Daoy (cell line): Measurements from ENCODE around the gene CRYBA2. TPM values are rescaled to one million over a fixed set of nuclear protein-coding genes. Genes with fewer than 3 reads are reported as not detected.
A peak's percentile ranks its signal among the peaks of the same experiment; 100 is the strongest.

Experiments used
- DNase-seq: peaks from one replicate; pipeline ENCODE4 v3.0.0-alpha.2; 2015; ENCODE audit warnings: low read depth
- total RNA-seq: library from RNA; depleted of rRNA; stranded (reverse); fragments of >200 nt; shearing (Covaris generic); gene quantifications from 2 replicates; pipeline ENCODE4 v1.2.3, GENCODE V29; 2014

Gene CRYBA2
- total RNA-seq, 1 experiment from 2014 or later: 2.2 TPM

DNA sequence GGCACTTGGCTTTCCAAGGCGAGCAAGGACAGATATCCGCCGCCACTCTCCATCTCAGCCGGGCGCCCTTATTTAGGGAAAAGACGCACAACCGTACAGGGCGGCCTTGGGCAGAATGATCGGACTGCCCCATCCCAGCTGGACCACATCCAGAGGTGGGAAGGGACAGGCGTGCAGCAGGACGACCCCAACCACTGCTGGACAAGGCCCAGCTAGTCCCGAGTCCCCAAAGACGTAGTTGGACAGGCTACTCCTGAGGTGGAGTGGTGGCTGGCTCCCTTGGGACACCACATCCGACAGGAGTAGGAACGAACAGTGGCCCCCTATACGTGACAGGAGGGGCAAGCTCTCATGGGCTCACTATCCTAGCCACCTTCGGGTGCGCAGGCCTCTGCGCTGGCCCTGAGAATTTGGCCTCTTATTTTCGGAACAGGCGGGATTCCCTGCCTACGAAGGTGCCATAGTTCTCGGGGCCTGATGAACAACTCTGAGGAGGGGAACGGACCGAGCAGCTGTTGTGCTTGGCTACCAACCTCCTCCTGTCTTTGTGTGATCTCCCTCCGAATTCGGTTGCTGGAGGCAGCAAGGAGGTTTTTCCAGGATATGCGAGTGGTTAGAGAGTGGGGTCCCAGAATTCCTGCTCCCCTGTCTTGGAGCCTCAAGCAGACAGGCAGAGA lies 10.5 kb downstream of the CRYBA2 start:
- DNase-seq: no peak

DNA sequence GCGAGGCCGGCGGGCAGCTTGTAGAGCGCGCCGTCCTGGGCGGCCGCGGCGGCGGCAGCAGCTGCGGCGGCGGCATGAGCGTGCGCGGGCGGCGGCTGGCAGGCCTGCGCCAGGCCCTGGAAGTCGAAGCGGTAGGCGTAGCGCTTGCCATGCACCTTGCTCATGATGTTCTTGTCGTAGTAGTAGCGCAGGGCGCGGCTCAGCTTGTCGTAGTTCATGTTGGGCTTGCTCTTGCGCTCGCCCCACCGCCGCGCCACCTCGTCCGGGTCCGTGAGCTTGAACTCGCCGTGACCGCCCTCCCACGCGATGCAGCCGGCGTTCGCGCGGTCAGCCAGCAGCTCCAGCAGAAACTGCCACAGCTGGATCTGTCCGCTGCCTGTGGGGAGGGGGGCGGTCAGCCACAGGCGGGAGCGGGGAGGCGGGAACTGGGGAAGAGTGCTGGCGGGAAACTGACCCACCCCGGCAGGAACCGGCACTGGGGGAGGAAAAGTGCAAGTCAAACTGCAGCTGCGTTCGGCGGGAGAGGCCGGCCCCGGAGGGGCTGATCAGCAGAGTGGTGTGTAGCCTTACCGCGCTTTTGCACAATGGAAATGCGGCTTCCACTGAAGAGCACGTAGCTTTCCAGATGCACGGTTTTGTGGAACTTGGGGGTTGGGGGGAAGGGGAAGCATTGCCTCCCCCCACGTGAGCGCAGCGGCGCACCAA lies 11.2 kb downstream of the CRYBA2 start:
- peak; percentile 51 for DNase-seq

DNA sequence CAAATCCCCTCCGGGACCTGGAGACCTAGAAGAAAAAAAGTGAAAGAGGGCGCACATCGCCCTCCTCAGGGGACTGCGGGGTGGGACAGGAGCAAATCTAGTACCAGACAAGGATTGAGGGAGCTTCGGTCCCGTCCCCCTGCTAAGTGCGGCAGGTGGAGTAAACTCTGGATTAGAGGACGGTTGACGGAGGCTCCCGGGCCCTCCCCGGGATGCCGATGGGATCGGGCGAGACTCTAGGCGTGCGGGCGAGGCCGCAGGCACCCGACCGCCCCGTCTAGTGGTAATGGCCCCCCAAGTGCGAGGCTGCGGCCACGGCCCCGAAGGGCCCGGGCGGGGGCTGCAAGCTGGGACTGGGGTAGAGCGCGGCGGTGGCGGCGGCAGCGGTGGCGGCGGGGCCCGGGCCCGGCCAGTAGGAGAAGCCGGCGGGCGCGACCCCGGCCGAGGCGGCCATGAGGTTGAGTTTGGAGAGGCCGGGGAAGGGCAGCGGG lies 11.8 kb downstream of the CRYBA2 start:
- no peak for DNase-seq

DNA sequence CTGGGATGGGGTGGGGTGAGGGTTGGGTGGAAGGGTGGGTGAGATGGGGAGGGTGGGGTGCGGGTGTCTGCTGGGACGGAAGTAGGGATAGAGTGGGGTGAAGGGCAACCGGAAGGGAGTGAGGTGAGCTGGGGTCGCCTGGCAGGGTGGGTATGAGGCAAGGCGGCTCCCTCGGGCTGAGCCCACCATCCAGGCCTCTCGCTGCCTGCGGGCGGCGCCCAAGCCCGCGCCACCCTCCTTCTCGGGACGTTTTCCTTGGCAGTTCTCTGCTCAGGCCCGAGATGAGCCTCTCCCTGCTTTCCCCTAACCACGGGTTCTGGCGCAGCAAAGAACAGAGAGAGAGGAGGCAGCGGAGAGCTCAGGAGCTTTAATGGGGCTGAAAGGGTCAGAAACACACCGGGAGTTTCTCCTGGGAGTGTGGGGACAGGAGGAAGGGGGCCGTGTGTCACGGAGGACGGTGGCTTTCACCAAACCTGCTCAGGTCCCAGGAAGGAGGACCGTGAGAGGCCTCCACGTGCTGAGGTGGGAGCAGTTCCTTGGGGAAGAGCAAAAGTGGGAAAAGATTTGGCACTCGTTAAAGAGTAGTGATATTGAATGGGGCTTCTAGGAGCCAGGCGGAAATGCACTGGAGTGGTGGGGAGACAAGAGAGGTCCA lies 12.4 kb downstream of the CRYBA2 start:
- no peak for DNase-seq

DNA sequence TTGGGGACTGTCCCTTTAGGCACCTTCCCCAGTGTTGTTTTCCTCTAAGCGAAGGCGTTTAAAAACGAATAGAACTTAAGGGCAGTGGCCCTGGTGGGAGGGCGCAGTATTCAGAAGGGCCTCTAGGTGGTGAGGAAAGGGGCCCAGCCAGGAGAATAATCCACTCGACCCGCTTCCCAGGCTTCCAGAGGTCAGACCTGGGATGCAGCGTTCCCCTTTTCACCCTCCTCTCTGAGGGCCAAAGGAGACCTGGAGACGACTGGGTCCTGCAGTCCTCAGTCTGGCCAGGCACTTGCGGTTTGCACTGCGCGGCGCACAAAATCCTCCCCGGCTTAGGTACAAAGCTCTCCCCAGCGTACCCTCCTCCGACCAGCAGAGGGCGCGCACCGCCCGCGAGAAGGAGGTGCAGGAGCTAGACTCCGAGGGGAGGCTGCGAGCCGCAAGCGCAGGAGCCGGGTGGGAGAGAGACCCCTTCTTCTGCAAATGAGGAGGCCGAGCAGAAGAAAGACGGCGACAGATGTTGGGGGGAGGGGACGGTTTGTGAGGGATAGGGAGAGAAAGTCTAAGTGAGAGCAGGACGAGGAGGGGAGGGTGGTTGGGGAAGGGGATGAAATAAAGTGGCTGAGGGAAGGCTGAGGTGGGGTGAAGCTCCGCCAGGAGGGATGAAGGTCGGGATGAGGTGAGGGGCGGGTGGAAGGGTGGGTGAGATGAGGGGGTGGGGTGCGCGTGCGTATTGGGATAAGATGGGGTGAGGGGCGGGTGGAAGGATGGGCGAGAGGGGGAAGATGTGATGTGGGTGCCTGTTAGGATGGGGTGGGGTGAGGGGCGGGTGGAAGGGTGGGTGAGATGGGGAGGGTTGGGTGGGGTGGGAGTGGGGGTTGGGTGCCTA lies 13.1 kb downstream of the CRYBA2 start:
- peak; percentile 88 for DNase-seq

DNA sequence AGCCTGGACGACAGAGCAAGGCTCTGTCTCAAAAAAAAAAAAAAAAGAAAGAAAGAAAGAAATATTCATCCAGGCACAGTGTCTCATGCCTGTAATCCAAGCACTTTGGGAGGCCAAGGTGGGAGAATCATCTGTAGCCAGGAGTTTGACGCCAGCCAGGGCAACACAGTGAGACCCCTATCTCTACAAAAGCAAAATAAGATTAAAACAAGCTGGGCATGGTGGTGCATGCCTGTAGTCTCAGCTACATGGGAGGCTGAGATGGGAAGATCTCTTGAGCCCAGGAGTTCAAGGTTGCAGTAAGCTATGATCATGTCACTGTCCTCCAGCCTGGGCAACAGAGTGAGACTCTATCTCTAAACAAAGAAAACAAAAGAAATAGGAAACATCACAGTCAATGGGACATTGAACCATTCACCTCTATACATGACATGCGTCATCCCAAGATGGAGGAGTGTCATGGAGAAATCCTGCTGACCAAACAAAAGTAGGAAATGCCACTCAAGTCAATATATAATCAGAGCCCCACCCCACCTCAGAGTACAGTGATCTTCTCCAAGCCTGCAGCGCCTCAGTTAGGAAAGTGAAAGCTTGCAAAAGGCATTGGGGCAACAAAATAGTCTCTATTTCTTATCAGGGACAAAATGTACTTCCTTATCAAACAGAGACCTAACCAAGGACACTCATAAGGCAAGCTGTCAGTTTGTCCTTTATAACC lies 18.0 kb downstream of the CRYBA2 start:
- DNase-seq: no peak

DNA sequence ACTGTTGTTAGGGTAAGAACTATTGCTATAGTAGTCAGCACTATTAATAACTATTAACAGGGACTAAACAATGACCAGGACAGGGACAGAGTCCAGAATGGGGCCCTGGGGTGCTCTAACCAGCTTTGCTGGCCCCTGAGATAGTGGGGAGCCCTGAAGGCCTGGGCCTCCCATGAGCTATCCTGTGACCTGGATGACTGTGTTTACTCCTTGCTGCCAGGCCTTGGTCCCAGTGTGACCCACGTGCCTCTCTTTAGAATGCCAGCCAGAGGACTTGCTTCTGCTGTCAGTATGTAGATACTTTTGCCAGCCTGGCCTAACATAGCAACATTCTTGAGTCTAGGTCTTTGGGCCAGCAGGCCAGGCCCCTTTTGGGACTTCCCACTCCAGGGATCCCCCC lies 22.3 kb downstream of the CRYBA2 start:
- DNase-seq: no peak

DNA sequence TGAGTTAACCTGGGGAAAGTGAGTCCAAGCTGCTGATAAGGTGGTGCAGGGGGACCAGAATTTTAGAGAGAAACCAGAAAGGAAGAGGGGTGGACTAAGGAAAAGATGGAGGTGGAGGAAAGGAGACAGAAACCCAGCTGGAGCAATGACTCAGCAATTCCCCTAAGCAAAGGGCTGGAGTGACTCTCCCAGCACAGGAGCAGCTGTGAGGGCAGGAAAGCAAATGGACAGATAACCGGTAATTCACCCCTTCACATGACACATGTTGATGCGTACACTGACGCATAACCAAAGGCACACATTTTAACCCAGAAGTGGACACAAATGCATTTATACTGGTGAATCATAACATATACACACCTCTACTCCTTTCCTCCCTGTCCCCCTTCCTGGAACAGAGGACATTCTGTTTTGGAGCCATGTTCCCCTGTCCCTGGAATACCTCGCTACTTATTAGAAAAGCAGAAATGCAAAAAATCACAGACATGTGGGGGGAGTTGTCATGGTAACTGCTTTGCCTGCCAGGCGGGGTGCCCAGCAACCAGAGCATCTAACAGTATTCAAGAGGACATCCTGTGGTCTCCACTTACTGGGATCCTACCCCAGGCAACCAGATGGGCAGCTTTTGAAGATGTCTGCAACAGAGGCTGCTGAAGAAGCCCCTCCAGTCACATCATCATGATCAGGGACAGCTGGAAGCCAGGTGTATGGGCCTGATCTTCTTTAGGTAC lies 29.0 kb downstream of the CRYBA2 start:
- peak; percentile 89 for DNase-seq

DNA sequence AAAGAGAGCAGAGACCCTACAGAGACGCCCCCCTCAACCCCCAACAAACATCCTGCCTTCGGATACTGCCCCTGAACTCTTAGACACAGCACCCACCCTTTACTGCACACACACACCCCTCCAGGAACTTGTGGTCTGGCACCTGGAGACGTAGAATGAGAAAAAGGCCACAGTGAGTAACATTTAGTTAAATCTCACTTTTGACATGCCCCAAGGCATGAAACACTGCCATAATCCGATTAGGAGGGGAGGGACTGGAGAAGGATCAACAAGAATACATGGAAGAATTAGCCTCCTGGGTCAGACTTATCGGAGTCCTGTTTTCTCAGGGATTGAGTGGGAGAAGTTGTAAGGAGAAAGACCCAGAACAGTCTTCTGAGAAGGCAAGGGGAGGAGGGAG lies 29.6 kb downstream of the CRYBA2 start:
- peak; percentile 29 for DNase-seq

DNA sequence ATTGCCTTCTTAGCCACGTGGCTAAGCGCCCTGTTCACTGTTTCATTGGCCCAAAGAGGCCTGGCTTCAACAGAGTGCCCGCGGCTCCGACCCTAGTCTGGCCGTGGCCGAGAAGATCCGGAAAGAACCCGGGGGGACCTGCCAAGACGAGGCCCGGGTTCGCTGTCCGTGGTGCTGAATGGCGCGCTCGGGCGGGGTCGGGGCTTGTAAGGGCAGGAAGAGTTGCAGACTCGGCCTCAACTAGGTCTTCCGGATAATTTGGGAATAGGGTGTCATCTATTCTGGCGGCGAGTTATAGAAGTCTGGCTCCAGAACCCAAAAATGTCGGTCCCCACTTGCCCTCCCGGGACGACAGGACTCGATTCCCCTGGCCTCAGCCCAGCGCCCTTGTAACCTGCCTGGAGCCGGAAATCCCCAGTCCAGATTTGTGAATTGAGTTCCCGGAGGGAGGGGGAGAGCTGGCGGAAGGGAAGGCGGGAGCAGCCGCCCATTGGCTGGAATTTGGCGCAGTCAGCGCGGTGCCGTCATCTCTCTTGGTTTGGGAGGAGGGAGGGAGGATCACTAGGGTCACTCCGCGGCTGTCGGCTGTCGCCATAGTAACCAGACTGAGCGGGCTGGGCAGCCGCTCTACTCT lies 30.2 kb downstream of the CRYBA2 start:
- peak; percentile 95 for DNase-seq

DNA sequence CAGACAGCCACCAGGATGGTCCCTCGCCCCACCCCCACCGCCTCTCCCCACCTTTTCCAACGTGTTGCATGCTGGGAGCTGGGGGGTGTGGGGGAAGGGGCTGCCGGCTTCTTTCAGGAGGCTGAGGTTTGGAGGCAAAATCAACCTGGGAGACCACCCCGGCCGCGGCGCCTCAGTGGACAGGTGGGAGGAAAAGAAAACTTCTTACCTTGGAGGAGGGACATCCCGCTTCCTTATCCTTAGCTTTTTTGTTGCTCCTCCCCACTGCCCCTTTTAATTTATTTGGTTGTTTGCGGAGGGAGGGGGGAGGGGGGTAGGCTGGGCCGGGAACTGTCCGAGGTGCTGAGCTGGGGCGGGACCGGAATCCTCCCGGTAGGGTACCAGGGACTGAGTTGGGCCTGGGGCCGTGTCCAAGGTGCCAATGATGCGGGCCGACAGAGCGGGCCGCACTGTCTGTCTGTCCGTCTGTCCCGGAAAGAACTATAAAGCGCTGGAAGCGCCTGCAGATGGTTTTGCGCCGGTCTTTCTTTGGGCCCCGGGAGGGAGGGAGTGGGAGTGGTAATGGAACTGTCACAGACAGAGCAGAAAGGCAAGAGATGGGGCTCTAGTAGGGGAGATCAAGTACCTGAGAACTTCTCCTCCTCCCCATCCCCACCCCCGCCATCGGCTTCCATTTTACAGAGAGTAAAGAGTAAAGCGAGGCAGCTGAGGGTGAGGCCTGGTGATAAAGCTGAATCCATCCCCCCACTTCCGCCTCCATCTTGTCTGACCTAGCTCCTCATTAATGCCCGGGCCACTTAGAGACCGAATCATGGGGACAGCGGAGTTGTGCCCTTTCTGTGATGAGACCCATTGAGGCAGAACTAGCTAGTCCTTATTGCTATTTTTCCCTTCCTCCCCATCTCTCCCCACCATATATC lies 31.3 kb downstream of the CRYBA2 start:
- DNase-seq: peak; percentile 30

DNA sequence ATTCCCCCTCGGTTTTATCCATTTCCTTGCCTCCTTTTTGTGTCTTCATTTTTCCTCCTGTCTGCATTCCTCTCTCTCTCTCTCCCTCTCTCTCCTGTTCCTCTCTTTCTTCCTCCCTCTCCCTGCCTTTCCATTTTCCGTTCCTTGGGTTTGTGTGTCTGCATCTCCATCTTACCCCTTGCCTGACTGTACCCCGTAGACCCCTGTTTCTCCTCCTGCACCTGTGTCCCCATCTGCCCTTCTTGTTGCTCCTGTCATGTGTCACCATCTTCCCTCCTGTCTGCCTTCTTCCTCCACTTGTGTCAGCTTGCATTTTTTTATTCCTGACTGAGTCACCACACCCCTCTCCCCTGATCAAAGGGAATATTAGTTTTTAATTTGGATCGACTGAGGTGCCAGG lies 32.0 kb downstream of the CRYBA2 start:
- DNase-seq: no peak

DNA sequence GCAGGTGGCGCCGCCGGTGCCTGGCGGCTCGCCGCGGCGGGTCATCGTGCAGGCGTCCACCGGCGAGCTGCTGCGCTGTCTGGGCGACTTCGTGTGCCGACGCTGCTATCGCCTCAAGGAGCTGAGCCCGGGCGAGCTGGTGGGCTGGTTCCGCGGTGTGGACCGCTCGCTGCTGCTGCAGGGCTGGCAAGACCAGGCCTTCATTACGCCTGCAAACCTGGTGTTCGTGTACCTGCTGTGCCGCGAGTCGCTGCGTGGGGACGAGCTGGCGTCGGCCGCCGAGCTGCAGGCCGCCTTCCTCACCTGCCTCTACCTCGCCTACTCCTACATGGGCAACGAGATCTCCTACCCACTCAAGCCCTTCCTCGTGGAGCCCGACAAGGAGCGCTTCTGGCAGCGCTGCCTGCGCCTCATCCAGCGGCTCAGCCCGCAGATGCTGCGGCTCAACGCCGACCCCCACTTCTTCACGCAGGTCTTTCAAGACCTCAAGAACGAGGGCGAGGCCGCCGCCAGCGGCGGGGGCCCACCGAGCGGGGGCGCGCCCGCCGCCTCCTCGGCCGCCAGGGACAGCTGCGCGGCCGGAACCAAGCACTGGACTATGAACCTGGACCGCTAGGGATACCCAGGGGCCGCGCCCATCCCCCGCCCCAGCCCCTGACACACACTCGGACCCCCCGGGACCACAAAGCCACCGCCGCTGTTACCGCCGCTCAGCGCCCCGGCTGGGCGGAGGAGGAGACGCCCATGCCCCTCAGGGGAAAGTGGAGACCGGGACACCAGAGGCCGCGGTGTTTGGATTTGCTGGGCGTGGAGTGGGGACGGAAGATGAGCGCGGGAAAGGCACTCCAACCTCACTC lies 32.7 kb downstream of the CRYBA2 start:
- peak; percentile 43 for DNase-seq

DNA sequence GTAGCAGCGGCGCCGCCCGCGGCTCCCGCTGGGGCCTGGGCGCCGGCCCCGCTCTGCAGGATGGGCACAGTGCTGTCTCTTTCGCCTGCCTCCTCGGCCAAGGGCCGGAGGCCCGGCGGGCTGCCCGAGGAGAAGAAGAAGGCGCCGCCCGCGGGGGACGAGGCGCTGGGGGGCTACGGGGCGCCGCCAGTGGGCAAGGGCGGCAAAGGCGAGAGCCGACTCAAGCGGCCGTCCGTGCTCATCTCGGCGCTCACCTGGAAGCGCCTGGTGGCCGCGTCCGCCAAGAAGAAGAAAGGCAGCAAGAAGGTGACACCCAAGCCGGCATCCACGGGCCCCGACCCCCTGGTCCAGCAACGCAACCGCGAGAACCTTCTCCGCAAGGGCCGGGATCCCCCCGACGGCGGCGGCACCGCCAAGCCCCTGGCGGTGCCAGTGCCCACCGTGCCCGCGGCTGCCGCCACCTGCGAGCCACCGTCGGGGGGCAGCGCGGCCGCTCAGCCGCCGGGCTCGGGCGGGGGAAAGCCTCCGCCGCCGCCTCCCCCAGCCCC lies 33.4 kb downstream of the CRYBA2 start:
- DNase-seq: no peak

DNA sequence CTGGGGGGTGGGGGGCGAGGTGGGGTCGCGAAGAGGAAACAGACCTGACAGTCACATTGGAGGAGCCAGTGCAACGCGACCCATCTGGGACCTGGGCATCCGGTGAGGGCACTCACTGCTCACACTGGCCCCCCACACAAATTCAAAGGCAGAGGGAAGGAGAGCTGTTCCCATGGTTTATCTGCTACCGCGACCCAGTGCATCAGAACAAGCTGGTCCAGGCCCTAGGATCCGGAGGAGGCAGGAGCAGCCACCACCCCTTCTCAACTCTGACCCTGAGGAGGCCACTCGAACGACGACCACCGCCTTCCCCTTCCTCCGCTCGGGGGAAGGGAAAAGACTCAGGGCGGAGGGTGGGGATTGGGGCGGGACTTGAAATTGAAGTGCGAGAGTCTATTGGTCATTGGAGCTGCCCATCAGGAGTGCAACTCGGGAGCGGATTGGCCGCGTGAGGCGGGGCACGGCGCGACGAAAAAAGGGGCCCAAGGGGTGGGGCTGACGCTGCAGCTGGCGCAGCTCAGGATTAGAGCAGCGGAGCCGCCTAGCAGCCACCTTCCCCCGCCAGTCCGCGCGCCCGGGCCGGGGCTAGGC lies 34.0 kb downstream of the CRYBA2 start, which contains the start of gene CDK5R2:
Gene CDK5R2 (plus strand): TSS at position 526 of the 591 bp plus-strand sequence. CDS start 155 bp downstream, outside the sequence.
- DNase-seq: peak; percentile 94

DNA sequence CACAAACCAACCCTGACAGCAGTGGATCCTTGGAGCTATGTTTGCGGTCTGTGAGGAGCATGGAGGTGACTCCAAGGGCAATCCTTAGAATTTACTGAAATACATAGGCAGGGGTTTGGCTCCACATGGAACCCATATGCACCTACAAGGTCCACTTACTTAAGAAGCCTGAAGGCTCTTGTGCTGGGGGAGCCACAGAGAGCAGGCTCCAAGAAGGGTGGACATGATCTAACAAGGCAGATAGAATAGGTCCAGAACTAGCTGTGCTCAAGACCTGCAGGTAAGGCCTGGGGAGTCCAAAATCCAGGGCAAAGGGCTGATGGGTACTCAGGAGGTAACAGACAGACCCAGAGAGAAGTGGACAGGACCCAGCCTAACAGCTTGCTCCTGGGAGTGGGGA lies 34.9 kb downstream of the CRYBA2 start:
- DNase-seq: no peak

DNA sequence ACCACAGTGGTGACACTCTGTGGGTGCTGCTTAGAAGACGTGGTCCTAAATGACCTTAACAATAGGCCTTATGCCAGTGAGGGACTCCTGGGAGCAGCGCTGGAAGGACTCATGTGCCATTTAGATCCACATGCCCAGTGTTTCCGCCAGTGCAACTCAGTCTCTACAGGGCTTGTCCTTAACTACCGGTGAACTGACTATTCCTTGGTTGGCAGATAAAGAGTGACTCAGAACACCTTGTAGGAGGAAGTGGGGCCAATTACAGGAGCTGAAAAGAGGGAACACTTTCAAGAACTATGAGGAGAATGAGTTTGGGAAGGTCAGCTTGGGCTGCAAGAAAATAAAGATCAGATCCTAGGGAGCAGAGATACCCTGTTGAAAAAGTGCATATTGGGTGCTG lies 35.6 kb downstream of the CRYBA2 start:
- no peak for DNase-seq
